ENCODE results near the gene SLC9A8.

- no peak for TF ChIP-seq CTCF (conservative IDR thresholded peaks at IDR 0.05)
- no peak for TF ChIP-seq EZH2 (IDR thresholded peaks at IDR 0.05; ENCODE audit: low read depth)
These were observed 80.8 kb downstream of the SLC9A8 start for GRCh38 chr20:49893242-49894072.
